ENCODE results near the gene BMPR1A.

DNA sequence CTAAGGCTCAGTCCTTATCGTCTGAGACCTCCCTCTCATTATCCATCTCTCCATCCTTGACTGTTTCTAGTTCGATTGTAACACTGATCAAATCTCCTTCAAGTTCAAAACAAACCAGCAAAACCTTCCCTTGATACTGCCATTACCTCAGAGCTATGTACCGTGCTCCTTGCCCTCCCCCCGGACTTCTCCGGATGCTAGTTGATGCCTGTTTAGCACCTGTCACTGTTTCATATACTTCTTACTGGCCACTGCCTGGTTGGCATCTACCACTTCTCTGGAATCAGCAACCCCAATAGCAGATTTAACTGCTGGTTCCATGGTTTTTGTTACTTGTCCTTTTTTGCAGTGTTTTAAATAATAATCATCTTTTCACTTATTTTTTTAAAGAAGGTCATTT, 64.1 kb downstream of the BMPR1A start:
- no peak for TF ChIP-seq POLR2AphosphoS5 (IDR thresholded peaks at IDR 0.05; ENCODE audit: low read depth, low read length)
- no peak for TF ChIP-seq TAF1 (IDR thresholded peaks at IDR 0.05; ENCODE audit: borderline replicate concordance, insufficient read depth, low read length)
- TF ChIP-seq, protein P1, sequence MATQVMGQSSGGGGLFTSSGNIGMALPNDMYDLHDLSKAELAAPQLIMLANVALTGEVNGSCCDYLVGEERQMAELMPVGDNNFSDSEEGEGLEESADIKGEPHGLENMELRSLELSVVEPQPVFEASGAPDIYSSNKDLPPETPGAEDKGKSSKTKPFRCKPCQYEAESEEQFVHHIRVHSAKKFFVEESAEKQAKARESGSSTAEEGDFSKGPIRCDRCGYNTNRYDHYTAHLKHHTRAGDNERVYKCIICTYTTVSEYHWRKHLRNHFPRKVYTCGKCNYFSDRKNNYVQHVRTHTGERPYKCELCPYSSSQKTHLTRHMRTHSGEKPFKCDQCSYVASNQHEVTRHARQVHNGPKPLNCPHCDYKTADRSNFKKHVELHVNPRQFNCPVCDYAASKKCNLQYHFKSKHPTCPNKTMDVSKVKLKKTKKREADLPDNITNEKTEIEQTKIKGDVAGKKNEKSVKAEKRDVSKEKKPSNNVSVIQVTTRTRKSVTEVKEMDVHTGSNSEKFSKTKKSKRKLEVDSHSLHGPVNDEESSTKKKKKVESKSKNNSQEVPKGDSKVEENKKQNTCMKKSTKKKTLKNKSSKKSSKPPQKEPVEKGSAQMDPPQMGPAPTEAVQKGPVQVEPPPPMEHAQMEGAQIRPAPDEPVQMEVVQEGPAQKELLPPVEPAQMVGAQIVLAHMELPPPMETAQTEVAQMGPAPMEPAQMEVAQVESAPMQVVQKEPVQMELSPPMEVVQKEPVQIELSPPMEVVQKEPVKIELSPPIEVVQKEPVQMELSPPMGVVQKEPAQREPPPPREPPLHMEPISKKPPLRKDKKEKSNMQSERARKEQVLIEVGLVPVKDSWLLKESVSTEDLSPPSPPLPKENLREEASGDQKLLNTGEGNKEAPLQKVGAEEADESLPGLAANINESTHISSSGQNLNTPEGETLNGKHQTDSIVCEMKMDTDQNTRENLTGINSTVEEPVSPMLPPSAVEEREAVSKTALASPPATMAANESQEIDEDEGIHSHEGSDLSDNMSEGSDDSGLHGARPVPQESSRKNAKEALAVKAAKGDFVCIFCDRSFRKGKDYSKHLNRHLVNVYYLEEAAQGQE (IDR thresholded peaks at IDR 0.05; ENCODE audit: insufficient read depth in 1 of 2, low read depth in 2 of 2, low read length in 2 of 2): no peak
- no peak for TF ChIP-seq SIN3A (IDR thresholded peaks at IDR 0.05; ENCODE audit: borderline replicate concordance, insufficient read depth, low read length)
- no peak for TF ChIP-seq FOXP2 (optimal IDR thresholded peaks at IDR 0.05; ENCODE audit: borderline replicate concordance, extremely low read depth, extremely low read length, insufficient read depth)
